IPS-18c (cell line): ENCODE results near the gene MYO5B.
"Not testable (repeated sequence)": the region's sequence is repeated elsewhere in the genome, so short reads cannot be mapped to it uniquely, and the experiment has no call there.

Source experiments
- H3K4me3 ChIP-seq: 2 replicates; pipeline ENCODE4 v1.7.0; 2013; ENCODE audit warnings: low read depth, mild to moderate bottlenecking, low read length, moderate library complexity; ENCODE audit not compliant: insufficient read depth
- H3K9me3 ChIP-seq: one replicate; pipeline ENCODE4 v1.6.1; 2013; ENCODE audit warnings: mild to moderate bottlenecking, low read length, moderate library complexity; ENCODE audit not compliant: control insufficient read depth, insufficient read depth

MYO5B gene

DNA sequence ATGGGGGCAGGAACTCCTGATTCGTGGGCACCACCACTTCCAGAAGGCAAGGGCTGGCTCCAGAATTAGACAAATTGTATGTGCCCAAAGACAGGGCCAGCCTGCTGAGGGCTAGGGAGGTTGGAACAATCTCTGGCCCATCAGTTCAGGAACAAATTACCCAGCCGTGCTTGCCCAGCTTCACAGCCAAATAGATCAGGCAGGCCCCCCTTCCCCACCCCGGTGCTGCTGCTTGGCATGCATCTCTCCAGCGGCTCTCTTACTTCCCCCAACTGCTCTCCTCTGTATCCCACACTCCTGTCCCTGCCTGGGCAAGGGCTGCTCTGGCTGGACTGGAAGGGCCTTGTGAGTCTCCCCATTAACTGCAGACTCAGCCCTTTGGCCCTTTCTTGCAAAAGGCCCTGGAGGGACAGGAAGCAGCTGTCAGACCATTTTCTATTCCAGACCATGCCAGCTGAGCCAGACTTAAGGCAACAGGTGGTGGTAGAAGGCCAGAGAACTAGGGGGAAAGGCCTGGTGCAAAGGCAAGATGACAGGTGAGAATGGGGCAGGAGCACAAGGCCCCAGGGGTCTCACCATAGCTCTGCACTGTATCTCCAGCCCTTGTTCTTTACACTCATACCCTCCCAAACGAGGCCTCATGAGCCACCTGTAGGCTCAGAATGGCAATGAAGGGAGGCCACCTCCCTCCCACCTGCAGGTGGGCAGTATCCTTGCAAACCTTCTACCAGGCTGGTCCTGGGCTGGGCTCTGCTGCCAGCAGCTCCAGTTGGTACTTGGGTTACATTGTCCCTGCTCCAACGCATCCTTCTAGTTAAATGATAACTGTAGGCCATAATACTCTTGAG is 350.9 kb downstream of the MYO5B start:
- Histone ChIP-seq H3K9me3 (no peaks in the 10 kb centered on the region), H3K4me3 (no peak overlapping the region)

GRCh38 chr18:49843131-49843530 is 351.8 kb downstream of the MYO5B start:
- no peaks in the 10 kb centered on the region for H3K9me3 ChIP-seq
- no peak overlapping the region for H3K4me3 ChIP-seq

- no peaks in the 10 kb centered on the region for H3K9me3 ChIP-seq
- H3K4me3 ChIP-seq = no peak overlapping the region
These were observed 352.3 kb downstream of the MYO5B start for GRCh38 chr18:49842656-49843055.

GRCh38 chr18:49841236-49842217 is 353.4 kb downstream of the MYO5B start:
- Histone ChIP-seq H3K9me3 (no peaks in the 10 kb centered on the region), H3K4me3 (no peak overlapping the region)

DNA sequence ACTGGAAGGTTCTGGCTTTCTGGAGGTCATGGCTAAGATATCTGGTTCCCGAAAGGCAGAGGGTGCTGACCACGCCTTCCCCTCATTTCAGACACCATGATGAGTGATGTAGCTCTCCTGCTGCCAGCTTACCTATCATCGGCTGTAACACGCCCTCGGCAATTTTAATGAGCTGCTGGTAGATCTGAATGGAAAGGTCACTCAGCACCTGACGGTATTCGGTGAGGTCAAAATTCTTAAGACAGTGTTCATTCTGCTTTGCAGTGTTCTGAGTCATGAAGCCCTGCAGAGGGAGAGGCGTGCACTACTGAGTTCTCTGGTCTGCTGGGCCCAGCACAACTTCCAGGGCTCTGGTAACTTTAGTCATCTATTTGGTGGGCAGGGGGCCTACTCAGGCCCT is 355.9 kb downstream of the MYO5B start:
- no peak overlapping the region for H3K4me3 ChIP-seq
- H3K9me3 ChIP-seq = no peaks in the 10 kb centered on the region

DNA sequence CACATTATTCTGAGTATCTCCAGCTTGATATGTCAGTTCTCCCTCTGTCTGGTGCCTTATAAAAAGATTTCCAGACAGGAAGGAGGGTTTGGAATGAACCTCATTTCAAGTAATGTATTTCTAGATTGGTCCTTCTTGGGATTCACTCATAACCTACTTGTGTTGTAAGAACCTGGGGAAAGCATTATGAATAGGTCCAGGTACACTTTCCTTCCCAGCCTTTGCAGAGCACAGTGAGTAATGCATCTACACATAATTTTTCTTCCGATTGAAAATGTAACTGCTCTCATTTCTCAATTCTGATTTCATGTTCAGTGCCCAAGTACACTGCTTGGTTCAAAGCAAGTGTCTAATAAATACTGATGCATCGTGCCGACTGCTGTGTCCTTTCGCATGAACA is 356.6 kb downstream of the MYO5B start:
- Histone ChIP-seq H3K9me3 (no peaks in the 10 kb centered on the region), H3K4me3 (no peak overlapping the region)

GRCh38 chr18:49837889-49838288 is 357.1 kb downstream of the MYO5B start:
- H3K4me3 ChIP-seq = no peak overlapping the region
- no peaks in the 10 kb centered on the region for H3K9me3 ChIP-seq

DNA sequence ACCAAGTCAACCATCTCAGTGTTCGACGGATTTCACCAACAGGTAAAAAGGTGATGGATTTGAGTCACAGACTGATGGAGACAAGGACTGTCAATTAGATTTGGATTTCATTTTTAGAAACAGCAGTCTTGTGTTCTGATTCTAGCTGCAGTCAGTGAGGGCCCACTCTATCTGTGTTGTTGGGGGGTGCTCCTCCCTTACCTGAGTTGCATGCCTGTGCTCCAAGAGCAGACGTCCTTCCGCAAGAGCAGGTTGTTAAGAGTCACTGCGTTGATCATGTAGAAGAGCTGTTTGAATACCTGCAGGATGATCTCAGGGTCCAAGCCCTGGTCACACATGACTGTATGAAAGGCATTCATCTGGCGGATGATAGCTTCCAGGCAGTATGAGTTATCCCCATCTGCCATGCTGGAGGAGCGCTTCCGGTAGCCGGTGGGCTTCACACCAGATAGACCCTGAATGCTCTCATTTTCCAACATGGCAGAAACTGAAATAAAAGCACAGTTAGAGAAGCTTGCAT is 357.6 kb downstream of the MYO5B start:
- not testable (repeated sequence) for H3K4me3 ChIP-seq, H3K9me3 ChIP-seq

DNA sequence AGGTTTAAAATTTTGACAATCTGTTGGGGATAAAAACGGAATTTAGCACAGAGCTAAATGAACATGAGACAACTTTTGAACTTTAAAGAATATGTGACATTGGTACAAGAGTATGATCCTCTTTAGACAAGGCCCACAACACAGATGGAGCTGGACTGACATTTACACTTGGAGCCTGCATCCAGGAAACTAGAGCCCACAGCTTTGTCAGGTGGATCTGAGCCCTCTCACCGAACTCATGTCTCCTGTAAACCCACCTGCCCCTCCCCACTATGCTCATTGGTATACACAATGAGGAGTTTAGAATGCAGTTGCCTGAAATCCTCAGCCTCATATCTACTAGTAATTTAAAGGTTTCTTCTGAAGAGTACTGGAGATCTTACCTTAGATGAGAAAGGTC is 359.5 kb downstream of the MYO5B start:
- H3K9me3 ChIP-seq = no peaks in the 10 kb centered on the region
- H3K4me3 ChIP-seq = no peak overlapping the region

- no peak overlapping the region for H3K4me3 ChIP-seq
- no peaks in the 10 kb centered on the region for H3K9me3 ChIP-seq
These were observed 360.7 kb downstream of the MYO5B start for GRCh38 chr18:49834258-49834657.

GRCh38 chr18:49833814-49834213 is 361.1 kb downstream of the MYO5B start:
- no peaks in the 10 kb centered on the region for H3K9me3 ChIP-seq
- no peak overlapping the region for H3K4me3 ChIP-seq

- Histone ChIP-seq H3K4me3 (no peak overlapping the region), H3K9me3 (no peaks in the 10 kb centered on the region)
These were observed 362.7 kb downstream of the MYO5B start for GRCh38 chr18:49832221-49832647.

GRCh38 chr18:49827996-49828395 is 367.0 kb downstream of the MYO5B start:
- Histone ChIP-seq H3K4me3 (no peak overlapping the region), H3K9me3 (peaks cover 2% of the 10 kb centered on the region)

DNA sequence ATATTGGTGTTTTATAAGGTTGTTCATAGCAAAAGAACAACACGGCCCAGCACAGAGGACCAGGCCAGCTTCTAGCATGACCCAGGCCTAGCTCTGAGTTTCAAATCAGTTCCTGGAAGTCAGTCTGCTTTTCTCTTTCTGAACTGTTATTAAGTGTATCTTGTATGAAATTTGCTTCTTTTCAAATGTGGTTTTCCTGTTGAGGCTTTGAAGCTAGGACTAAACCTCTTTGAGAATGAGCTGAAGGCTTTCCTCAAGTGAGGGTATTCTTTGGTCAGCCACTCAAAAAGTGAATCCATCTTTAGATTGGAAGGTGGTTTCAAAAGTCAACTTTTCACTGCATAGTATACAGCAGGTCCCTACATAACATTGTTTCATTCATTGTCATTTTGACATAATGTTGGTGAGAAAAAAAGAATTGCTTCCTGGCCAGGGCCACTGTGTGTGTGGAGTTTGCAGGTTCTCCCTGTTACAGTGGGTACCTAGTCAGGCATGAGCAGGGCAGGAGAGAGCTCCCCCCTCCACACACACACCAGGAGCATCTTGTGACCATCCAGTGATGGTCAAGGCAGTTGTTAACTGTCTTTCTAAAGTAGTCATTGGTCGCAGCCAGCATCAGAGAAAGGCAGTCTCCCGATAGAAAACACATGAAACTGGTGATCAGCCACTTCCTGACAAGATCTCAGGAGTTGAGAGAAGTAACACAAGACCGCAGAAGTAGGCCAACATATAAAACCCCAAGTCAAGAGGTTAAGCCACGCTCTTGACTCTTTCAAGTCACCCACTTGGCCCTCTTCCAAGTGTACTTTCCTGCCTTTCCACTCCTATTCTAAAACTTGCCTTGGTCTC is 374.9 kb downstream of the MYO5B start:
- H3K9me3 ChIP-seq = no peaks in the 10 kb centered on the region
- H3K4me3 ChIP-seq = no peak overlapping the region

DNA sequence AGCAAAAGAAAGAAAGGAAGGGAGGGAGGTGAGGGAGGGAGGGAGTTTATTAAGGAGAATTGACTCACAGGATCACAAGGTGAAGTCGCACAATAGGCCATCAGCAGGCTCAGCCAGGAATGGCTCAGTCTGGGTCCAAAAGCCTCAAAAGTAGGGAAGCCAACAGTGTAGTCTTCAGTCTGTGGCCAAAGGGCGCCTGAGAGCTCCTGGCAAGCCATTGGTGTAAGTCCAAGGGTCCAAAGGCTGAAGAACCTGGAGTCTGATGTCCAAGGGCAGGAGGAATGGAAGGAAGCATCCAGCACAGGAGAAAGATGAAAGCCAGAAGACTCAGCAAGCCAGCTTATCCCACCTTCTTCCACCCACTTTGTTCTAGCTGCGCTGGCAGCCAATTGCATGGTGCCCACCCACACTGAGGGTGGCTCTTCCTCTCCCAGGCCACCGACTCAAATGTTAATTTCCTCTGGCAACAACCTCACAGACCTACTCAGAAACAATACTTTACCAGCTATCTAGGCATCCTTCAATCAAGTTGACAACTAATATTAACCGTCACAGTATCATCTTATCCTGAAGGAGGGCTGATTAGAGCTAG is 375.8 kb downstream of the MYO5B start:
- H3K4me3 ChIP-seq = no peak overlapping the region
- H3K9me3 ChIP-seq = no peaks in the 10 kb centered on the region

- H3K9me3 ChIP-seq = no peaks in the 10 kb centered on the region
- H3K4me3 ChIP-seq = no peak overlapping the region
These were observed 377.0 kb downstream of the MYO5B start for GRCh38 chr18:49817947-49818346.

GRCh38 chr18:49815927-49816326 is 379.0 kb downstream of the MYO5B start:
- no peaks in the 10 kb centered on the region for H3K9me3 ChIP-seq
- H3K4me3 ChIP-seq = no peak overlapping the region
